ENCODE results near the gene SERPINB2.
"Not testable (repeated sequence)": the region's sequence is repeated elsewhere in the genome, so short reads cannot be mapped to it uniquely, and the experiment has no call there.

SERPINB2 gene

GRCh38 chr18:63940543-63941050, 53.1 kb downstream of the SERPINB2 start:
- DNase-seq, result not testable (repeated sequence)

GRCh38 chr18:63947051-63947790, 59.7 kb downstream of the SERPINB2 start:
- DNase-seq, result no peak

- DNase-seq, result no peak
These were observed 61.7 kb downstream of the SERPINB2 start, which contains the start of gene HMSD for GRCh38 chr18:63949068-63949737. TSS of gene HMSD (plus strand) at chr18:63949301. CDS start at chr18:63953456, 4,155 bp downstream.

- no peak for DNase-seq
These were observed 63.8 kb downstream of the SERPINB2 start for GRCh38 chr18:63951302-63951705.

Measured in activated CD4-positive, alpha-beta T cell treated with anti-CD3 and anti-CD28 coated beads for 1 hour (primary cell).